ENCODE results near the gene RDH13.

Gene RDH13

GRCh38 chr19:55091955-55092354, 29.0 kb upstream of the RDH13 start:
- no peak for DNase-seq (ENCODE audit: low read depth, low spot score)

- no peak for DNase-seq (ENCODE audit: low read depth, low spot score)
These were observed 28.4 kb upstream of the RDH13 start for GRCh38 chr19:55091126-55091910.

GRCh38 chr19:55090564-55090963, 27.6 kb upstream of the RDH13 start:
- no peak for DNase-seq (ENCODE audit: low read depth, low spot score)

GRCh38 chr19:55089342-55089944, 26.5 kb upstream of the RDH13 start:
- no peak for DNase-seq (ENCODE audit: low read depth, low spot score)

GRCh38 chr19:55088543-55089341, 25.8 kb upstream of the RDH13 start:
- DNase-seq (ENCODE audit: low read depth, low spot score) = peak; percentile 66

- DNase-seq (ENCODE audit: low read depth, low spot score) = no peak
These were observed 25.1 kb upstream of the RDH13 start for GRCh38 chr19:55088021-55088451.

- DNase-seq (ENCODE audit: low read depth, low spot score) = no peak
These were observed 24.6 kb upstream of the RDH13 start for GRCh38 chr19:55087542-55087901.

- DNase-seq (ENCODE audit: low read depth, low spot score) = peak; percentile 27
These were observed 24.0 kb upstream of the RDH13 start for GRCh38 chr19:55086730-55087541.

GRCh38 chr19:55085923-55086715, 23.2 kb upstream of the RDH13 start:
- DNase-seq (ENCODE audit: low read depth, low spot score) = no peak

GRCh38 chr19:55084416-55084815, 21.5 kb upstream of the RDH13 start:
- DNase-seq (ENCODE audit: low read depth, low spot score) = no peak

GRCh38 chr19:55083004-55083850, 20.3 kb upstream of the RDH13 start:
- DNase-seq (ENCODE audit: low read depth, low spot score) = no peak

- no peak for DNase-seq (ENCODE audit: low read depth, low spot score)
These were observed 19.3 kb upstream of the RDH13 start for GRCh38 chr19:55082020-55082851.

- DNase-seq (ENCODE audit: low read depth, low spot score) = no peak
These were observed 18.7 kb upstream of the RDH13 start for GRCh38 chr19:55081770-55082019.

GRCh38 chr19:55080968-55081769, 18.2 kb upstream of the RDH13 start:
- peak; percentile 79 for DNase-seq (ENCODE audit: low read depth, low spot score)

- DNase-seq (ENCODE audit: low read depth, low spot score) = peak; percentile 17
These were observed 17.4 kb upstream of the RDH13 start for GRCh38 chr19:55080121-55080967.

- no peak for DNase-seq (ENCODE audit: low read depth, low spot score)
These were observed 16.6 kb upstream of the RDH13 start for GRCh38 chr19:55079400-55080038.

GRCh38 chr19:55078996-55079395, 16.0 kb upstream of the RDH13 start:
- no peak for DNase-seq (ENCODE audit: low read depth, low spot score)
